ENCODE measurements around the gene EFEMP2. TPM values are rescaled to one million over a fixed set of nuclear protein-coding genes. Genes with fewer than 3 reads are reported as not detected.
A peak's percentile ranks its signal among the peaks of the same experiment; 100 is the strongest.

The EFEMP2 gene
- total RNA-seq: 6.0 TPM

DNA sequence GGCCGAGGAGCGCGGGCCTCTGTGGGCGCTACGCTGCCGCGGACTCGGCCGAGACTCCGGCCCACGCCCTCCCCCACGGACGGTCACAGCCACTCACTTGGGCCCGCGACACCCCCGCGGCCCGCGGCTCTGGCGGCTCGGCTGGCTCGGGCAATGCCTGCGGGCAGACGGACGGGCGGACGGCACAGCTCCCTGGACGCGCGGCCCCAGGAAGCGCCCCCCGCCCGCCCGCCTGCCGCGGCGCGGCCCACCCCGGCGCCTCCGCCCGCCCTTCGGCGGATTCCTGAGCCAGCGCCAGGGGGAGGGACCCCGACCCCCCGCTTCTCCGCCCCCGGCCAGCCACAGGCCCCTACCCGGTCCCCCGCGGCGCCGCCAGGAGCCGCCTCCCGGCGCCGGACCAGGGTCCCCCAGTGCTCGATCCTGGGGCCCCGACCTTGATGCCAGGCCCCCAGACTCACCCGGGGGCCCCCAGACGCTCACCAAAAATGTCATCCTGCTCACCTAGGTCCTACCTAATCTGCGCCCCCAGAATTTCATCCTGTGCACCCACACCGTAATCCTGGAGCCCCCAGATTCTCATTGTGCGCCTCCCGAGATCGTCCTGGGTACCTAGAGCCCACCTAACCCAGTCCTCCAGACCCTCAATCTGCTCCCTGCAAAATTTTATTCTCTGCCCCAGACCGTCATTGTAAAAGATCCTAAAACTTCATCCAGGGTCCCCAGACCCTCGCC lies at the start of gene EFEMP2:
EFEMP2 (minus strand) TSS at position 215 of the 732 bp plus-strand sequence. CDS start 446 bp downstream, outside the sequence.
- DNase-seq (ENCODE audit: low spot score) (no peak), ATAC-seq (peak; percentile 2)

DNA sequence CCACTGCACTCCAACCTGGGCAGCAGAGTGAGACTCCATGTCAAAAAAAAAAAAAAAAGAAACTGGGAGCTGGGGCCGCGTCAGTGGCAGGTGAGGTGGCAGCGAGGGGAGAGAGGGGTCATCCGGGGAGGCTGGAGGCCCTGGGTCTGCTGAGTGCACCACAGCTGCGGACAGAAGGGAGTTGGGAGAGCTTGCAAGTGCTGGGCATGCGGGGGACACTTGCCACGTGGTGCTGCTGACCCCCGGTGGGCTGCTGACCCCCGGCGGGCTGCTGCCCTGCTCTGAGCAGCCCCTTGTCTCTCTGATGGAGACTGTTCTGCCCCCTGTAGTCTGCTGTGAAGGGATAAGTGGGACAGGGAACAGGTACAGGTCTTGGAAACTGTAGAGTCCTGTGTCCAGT lies 49.3 kb upstream of the EFEMP2 start:
- ATAC-seq: no peak

DNA sequence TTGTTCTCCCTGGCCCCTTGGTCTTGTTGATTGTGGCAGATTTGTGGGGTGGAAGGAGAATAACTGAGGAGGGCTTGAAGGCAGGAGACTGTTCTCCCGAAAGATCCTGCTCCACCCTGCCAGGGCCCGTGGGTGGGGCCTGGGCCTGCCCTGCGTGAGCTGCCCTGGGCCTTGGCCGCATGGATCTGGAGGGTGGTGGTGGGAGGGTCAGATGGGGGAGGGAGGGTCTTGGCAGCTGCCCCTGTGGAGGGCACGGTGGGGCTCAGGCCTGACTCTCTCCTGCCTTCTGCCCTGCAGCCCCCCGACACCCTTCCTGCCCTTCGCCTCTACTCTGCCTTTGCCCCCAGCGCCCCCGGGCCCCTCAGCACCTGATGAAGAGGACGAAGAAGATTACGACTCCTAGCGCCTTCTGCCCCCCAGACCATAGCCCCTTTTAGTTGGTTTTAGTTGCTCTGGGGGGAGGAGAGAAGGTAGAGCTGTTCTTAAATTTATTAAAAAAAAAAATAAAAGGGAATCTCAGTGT lies 48.5 kb upstream of the EFEMP2 start:
- no peak for ATAC-seq
- DNase-seq (ENCODE audit: low spot score): no peak

More for the DNA sequence above, 49.3 kb upstream of the EFEMP2 start:
- no peak for DNase-seq (ENCODE audit: low spot score)

DNA sequence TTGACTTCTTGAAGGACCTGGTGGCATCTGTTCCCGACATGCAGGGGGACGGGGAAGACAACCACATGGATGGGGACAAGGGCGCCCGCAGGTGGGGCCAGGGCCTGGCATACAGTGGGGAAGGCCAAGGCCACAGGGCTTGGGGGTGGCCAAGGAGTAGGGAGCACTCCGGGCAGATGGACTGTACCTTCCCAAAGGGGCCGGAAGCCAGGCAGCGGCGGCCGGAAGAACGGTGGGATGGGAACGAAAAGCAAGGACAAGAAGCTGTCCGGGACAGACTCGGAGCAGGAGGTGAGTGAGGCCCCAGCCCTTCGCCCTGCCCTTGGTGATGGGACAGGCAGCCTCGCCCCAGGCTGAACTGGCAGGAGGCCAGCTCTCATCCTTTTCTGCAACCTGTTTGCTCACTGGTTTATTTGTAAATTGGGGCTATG lies 47.8 kb upstream of the EFEMP2 start:
- ATAC-seq (no peak), DNase-seq (ENCODE audit: low spot score) (no peak)

- DNase-seq (ENCODE audit: low spot score): peak; percentile 63
- peak; percentile 55 for ATAC-seq
Observed at GRCh38 chr11:65919573-65920371, 47.2 kb upstream of the EFEMP2 start.

DNA sequence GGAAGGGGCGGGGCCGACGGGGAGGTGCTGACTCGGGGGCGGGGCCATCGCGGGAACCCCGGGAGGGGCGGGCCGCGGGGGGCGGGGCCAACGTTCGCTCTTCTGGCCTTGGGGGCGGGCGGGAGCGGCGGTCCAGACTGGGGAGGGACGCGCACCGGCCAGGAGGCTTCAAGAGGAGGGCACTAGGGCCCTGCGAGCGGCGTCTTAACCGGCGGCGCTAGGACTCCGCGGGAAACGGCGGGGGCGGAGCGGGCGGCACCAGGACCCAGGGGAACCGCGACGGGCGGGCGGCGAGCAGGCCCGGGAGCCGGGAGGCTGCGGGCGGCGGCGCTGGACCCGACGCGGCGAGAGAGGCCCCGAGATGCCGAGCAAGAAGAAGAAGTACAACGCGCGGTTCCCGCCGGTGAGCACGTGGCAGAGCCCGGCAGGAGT lies 46.6 kb upstream of the EFEMP2 start, which contains the start of gene DRAP1:
DRAP1 (plus strand) TSS at position 286 of the 432 bp plus-strand sequence; CDS start at position 362, 76 bp downstream.
- ATAC-seq (peak; percentile 92), DNase-seq (ENCODE audit: low spot score) (peak; percentile 99)

- DNase-seq (ENCODE audit: low spot score) (no peak), ATAC-seq (no peak)
Observed at GRCh38 chr11:65918211-65919140, 45.9 kb upstream of the EFEMP2 start, which contains the start of gene C11orf68. Gene C11orf68 (minus strand): TSS chr11:65919062. CDS start chr11:65919031, 31 bp downstream.

GRCh38 chr11:65917434-65918210 lies 45.0 kb upstream of the EFEMP2 start:
- DNase-seq (ENCODE audit: low spot score): no peak
- ATAC-seq: no peak

DNA sequence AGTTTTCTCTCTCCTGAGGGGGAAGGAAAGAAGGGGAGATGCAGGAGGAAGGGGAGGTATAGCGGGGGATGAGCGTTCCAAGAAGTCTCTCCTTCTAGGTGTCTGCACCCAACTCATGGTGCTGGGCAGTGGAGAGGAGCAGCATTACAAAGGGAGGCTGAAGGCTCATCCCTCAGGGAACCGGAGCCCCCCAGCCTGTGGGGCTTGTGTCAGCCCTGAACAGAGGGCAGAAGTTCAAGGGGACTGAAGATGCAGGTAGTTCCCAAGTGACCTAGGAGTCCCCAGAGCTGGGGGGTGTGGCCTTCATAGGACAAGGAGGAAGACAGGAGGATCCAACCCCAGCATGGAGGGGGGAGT lies 44.5 kb upstream of the EFEMP2 start:
- ATAC-seq (no peak), DNase-seq (ENCODE audit: low spot score) (no peak)

DNA sequence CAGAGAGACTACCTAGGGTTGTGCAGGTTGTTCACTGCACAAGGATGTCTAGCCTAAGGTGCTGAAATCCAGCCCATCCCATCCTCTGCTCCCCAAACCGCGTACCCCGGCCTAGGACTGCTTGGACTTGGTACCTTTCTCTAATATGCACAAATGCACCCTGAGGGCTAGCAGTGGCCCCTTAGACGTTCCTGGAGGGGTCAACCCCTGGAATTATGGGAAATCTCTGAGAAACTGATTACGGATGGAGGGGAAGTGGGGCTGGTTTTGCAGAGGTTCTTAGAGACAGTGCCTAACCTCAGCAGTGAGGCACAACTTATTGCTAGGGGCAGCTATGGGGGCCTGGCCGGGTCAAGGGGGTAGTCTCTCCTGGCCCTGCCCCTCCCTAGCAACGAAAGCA lies 43.8 kb upstream of the EFEMP2 start:
- ATAC-seq (no peak), DNase-seq (ENCODE audit: low spot score) (no peak)

DNA sequence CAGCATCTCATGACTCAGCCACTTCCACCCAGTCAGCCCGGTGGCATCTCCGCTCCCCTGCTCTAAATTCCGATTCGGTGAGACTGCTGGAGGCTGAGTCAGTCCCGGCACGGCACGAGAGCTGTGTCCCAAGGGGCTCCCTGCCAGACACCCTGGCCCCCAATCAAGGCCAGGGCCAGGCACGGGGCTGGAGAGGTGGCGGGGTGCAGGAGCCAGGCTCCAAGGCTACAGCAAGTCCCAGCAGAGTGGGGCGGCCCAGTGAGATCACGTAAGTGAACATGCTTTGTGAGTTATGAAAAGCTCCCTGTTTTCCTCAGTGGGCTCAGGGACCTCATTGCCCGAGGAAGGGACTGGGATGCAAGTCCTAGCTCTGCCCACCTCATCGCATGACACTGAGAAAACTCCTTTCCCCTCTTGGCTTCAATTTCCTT lies 43.2 kb upstream of the EFEMP2 start:
- ATAC-seq: no peak
- no peak for DNase-seq (ENCODE audit: low spot score)

DNA sequence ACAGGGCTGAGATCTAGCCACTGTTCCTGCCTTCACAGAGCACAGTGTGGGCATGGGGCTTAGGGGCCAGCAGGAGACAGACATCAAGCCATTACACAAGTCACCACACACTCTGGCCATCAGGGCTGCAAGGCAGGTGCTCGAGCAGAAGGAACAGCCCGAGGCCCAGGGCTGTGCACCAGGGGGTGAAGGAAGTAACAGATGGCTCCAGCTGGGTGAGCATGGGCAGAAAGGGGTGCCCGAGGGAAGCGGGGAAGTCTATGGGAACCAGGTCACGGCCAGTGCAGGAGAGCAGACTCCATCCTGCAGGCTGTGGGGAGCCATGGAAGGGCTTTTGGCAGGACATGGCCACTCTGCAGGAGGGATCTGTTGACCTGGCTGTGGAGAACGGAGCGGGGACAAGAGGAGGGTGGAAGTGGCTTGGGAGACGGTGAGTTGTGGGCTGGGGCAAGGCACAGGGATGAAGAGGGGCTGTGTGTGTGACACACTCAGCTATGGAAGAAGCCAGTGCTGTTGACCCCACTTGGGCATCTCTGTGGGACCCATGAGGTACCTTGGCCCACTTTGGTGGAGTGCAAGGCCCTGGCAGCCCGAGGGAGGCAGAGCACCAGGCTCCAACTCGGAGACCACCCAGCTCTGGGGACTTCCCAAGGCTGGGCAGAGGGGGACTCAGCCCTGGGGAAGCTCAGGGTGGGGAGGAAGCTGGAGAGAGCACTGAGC lies 42.7 kb upstream of the EFEMP2 start:
- no peak for DNase-seq (ENCODE audit: low spot score)
- ATAC-seq: no peak

- ATAC-seq (no peak), DNase-seq (ENCODE audit: low spot score) (no peak)
Observed at GRCh38 chr11:65912845-65913244, 40.2 kb upstream of the EFEMP2 start.

- ATAC-seq (peak; percentile 66), DNase-seq (ENCODE audit: low spot score) (no peak)
Observed at GRCh38 chr11:65911682-65912568, 39.3 kb upstream of the EFEMP2 start.

GRCh38 chr11:65907878-65908277 lies 35.3 kb upstream of the EFEMP2 start:
- ATAC-seq (no peak), DNase-seq (ENCODE audit: low spot score) (no peak)

DNA sequence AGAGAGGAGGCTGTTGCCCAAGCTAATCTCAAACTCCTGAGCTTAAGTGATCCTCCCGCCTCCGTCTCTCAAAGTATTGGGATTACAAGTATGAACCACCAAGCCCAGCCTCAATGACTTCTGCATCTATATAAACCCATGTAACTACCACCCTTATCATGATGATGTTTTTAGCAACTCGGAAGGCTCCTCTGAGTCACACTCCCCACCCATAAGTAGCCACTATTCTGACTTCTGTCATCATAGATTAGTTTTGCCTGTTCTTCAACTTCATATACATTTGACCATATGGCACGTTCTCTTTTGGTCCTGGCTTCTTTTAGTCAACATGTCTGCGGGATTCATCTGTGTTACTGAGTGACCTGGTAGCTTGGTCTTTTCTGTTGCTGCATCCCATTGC lies 34.0 kb upstream of the EFEMP2 start:
- DNase-seq (ENCODE audit: low spot score): no peak
- ATAC-seq: no peak

DNA sequence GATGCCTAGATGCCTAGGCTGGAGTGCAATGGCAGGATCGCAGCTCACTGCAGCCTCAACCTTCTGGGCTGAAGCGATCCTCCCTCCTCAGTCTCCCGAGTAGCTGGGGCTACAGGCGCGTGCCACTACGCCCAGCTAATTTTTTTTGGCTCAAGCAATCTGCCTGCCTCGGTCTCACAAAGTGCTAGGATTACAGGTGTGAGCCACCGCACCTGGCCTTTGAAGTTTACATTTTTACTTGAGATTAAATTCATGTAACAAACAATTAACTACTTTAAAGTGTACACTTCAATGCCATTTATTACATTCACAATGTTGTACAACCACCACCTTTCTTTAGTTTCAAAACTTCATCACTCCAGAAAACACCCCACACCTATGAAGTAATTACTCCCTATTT lies 31.1 kb upstream of the EFEMP2 start:
- DNase-seq (ENCODE audit: low spot score) (no peak), ATAC-seq (no peak)

DNA sequence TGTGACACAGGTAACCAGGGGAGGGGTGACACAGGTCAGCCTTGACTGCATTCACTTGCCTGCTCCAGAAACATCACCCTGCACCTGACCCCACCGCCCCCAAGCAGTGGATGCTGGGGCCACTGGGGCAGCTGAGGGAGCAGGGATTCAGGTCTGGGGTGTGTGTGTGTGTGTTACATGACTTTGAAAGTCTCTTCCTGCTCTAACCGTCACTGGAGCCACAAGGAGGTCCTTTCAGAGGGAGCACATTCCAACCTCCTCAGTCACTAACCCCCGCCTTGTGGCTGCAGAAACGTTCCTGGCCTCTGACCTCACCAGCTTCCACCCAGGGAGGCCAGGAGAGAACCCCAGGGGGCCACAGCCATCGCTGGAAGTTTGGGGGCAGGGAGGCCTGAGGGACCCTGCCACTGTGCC lies 30.5 kb upstream of the EFEMP2 start:
- ATAC-seq (no peak), DNase-seq (ENCODE audit: low spot score) (no peak)
